Fibroblast of lung (primary cell): ENCODE results near the gene HSD3B2.

Experiments
- EZH2 ChIP-seq: IDR thresholded peaks from 2 replicates; pipeline ENCODE4 v1.5.1; 2012; ENCODE audit warnings: low read length, control low read depth, mild to moderate bottlenecking; ENCODE audit errors: missing control alignments
- TF ChIP-seq, protein P1 (sequence below), 2 donors: IDR thresholded peaks in 1 of 2; conservative IDR thresholded peaks in 1 of 2; 1 replicate in 1 of 2; 2 replicates in 1 of 2; pipeline ENCODE4 v1.5.1; 2011 to 2012; ENCODE audit warnings: low read length in 2 of 2, control low read depth in 1 of 2, inconsistent platforms in 1 of 2, low read depth in 1 of 2, mild to moderate bottlenecking in 1 of 2

DNA sequence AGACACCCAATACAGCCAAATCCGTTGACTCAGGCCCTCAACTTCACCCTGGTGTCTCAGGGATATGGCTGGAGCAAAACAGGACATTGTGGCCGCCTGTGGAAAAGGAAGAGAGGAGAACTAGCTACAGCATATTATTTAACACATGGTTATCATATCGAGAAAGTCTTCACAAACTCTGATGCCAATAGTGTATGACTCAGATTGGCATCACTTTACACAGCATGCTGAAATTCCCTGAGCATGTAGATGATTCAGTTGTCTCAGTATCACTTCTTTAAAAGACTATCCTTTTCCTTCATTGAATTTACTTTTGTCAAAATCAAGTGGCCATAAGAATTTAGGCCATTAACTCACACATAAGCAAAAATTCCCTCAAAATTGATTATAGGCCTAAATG is 20.1 kb downstream of the HSD3B2 start:
- TF ChIP-seq, protein P1, sequence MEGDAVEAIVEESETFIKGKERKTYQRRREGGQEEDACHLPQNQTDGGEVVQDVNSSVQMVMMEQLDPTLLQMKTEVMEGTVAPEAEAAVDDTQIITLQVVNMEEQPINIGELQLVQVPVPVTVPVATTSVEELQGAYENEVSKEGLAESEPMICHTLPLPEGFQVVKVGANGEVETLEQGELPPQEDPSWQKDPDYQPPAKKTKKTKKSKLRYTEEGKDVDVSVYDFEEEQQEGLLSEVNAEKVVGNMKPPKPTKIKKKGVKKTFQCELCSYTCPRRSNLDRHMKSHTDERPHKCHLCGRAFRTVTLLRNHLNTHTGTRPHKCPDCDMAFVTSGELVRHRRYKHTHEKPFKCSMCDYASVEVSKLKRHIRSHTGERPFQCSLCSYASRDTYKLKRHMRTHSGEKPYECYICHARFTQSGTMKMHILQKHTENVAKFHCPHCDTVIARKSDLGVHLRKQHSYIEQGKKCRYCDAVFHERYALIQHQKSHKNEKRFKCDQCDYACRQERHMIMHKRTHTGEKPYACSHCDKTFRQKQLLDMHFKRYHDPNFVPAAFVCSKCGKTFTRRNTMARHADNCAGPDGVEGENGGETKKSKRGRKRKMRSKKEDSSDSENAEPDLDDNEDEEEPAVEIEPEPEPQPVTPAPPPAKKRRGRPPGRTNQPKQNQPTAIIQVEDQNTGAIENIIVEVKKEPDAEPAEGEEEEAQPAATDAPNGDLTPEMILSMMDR (conservative IDR thresholded peaks at IDR 0.05 in 1 of 2, IDR thresholded peaks at IDR 0.05 in 1 of 2; ENCODE audit: low read depth in 1 of 2, low read length in 2 of 2), result no peak
- TF ChIP-seq EZH2, result no peak
